Memory B cell (primary cell): ENCODE results near the gene DNAH6.
"Not testable (repeated sequence)": the region's sequence is repeated elsewhere in the genome, so short reads cannot be mapped to it uniquely, and the experiment has no call there.

Experiments
- ATAC-seq: fragments of 150-1000 bp; cut with Tn5 transposase; 2 replicates; pipeline ENCODE4 v1.10.0; 2021; ENCODE audit warnings: low read depth, mild to moderate bottlenecking, moderate library complexity
- DNase-seq, 2 donors: peaks; one replicate each; pipeline ENCODE4 v3.0.0; 2022; ENCODE audit warnings: low spot score in 2 of 2
- H3K27ac Mint-ChIP-seq: one replicate; pipeline ENCODE4 v1.8.0; 2022; ENCODE audit warnings: mild to moderate bottlenecking, moderate library complexity, mixed read lengths
- H3K27me3 Mint-ChIP-seq: one replicate; pipeline ENCODE4 v1.8.0; 2022; ENCODE audit warnings: mixed read lengths
- H3K36me3 Mint-ChIP-seq: one replicate; pipeline ENCODE4 v1.8.0; 2022; ENCODE audit warnings: mild to moderate bottlenecking, mixed read lengths
- H3K4me1 Mint-ChIP-seq: one replicate; pipeline ENCODE4 v1.8.0; 2022; ENCODE audit warnings: mixed read lengths
- H3K4me3 Mint-ChIP-seq: one replicate; pipeline ENCODE4 v1.8.0; 2022; ENCODE audit warnings: mild to moderate bottlenecking, moderate library complexity, mixed read lengths
- H3K9me3 Mint-ChIP-seq: one replicate; pipeline ENCODE4 v1.8.0; 2022; ENCODE audit warnings: mixed read lengths

Gene DNAH6

DNA sequence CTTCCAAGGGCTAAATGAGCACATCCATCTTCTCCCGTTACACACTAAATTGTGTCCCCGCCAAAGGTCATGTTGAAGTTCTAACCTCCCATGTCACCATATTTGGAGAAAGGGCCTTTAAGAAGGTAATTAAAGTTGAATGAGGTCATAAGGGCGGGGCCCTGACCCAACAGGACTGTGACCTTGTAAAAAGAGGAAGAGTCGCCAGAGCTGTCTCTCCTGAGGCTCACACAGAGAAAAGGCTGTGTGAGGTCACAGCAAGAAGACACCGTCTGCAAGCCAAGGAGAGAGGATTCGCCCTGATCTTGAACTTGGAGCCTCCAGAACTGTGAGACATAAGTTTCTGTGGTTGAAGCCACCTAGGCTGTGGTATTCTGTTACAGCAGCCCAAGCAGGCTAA, 340.5 kb downstream of the DNAH6 start:
- DNase-seq: no peak
- H3K36me3 Mint-ChIP-seq: peaks cover 13% of the 10 kb centered on the region
- H3K4me1 Mint-ChIP-seq: peaks cover 15% of the 10 kb centered on the region
- H3K27ac Mint-ChIP-seq: peak overlapping the region; percentile 64
- peaks cover 5% of the 10 kb centered on the region for H3K9me3 Mint-ChIP-seq
- no peak overlapping the region for H3K4me3 Mint-ChIP-seq
- H3K27me3 Mint-ChIP-seq: peaks cover 3% of the 10 kb centered on the region
- peak; percentile 99 for ATAC-seq

DNA sequence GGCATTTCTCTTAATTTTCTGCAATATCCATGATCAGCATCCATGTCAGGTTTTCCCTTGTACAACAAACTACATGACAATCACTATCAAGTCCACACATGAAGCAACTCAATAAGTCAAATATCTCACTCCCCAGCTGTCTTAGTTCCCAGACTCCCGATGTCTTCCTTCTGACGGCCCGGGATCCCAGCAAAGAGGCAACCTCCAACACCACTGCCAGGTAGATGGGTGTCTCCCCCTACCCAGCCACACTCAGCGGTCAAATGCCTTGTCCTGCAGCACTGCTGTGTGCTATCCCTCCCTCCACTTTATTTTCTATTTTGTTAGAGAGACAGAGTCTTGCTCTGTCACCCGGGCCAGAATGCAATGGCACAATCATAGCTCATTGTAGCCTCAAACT, 341.3 kb downstream of the DNAH6 start:
- Mint-ChIP-seq H3K27ac (no peak overlapping the region), H3K9me3 (peaks cover 5% of the 10 kb centered on the region), H3K4me1 (peaks cover 15% of the 10 kb centered on the region), H3K36me3 (peaks cover 8% of the 10 kb centered on the region), H3K27me3 (peaks cover 1% of the 10 kb centered on the region), H3K4me3 (no peak overlapping the region)
- ATAC-seq (no peak), DNase-seq (no peak)

DNA sequence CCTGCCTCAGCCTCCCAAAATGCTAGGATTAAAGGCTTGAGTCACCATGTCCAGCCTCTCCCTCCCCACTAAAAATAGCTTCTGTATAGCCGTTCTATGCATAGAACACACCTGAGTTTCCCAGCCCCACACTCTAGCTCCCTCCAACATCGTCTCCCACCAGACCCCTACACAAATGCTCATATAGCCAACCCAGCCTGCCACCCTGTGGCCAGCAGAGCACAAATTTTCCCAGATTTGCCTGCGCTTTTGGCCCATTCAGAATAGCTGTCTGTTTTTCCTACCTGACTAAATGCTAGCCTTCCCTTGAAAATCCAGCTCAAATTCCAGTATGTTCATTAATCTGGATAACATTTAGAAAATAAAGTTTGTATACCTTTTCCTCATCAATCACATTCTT, 341.8 kb downstream of the DNAH6 start:
- Mint-ChIP-seq H3K9me3 (peaks cover 3% of the 10 kb centered on the region), H3K4me3 (no peak overlapping the region), H3K27ac (no peak overlapping the region), H3K4me1 (peaks cover 15% of the 10 kb centered on the region), H3K36me3 (peaks cover 5% of the 10 kb centered on the region), H3K27me3 (peaks cover 1% of the 10 kb centered on the region)
- ATAC-seq: no peak
- DNase-seq: no peak

DNA sequence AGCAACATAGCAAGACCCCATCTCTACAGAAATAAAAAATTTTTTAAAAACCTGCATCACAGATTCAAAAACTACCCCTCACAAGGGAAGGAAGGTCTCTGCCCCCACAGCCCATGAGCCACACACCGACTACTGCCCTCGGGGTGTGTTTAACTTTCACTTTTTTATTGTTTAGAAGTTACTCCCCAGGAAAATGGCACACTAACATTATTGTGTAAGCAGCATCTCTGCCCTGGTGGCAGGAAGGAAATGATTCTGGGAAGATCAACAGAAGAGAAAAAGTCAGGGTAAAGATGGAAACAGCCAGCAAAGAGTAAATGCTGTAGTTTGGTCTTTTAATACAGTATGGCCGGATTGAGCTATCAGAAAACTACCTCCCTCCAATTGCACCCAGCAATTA, 342.6 kb downstream of the DNAH6 start:
- Mint-ChIP-seq H3K9me3 (peaks cover 2% of the 10 kb centered on the region), H3K4me3 (no peak overlapping the region), H3K27me3 (peaks cover 1% of the 10 kb centered on the region), H3K27ac (no peak overlapping the region), H3K4me1 (peaks cover 12% of the 10 kb centered on the region), H3K36me3 (peaks cover 2% of the 10 kb centered on the region)
- no peak for DNase-seq
- no peak for ATAC-seq

DNA sequence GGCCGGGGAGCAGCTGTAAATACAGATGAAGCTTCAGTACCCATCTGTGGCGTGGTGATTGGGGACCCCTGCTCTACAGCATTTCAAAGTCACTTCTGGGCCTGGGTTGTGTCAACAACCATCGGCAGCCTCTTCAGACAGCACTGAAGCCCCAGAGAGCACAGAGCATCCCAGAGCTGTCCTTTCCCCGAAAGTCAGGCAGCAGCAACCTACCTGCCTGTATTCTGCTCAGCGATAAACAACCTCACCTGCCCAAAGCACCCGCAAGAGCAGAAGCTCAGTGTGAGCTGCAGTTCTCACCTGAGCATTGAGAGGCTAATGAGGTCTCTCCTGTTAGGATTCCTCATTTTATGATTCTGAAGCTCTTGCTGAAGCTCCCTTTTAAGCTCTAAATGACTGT, 345.2 kb downstream of the DNAH6 start:
- DNase-seq (no peak), ATAC-seq (no peak)
- peaks cover 12% of the 10 kb centered on the region for H3K4me1 Mint-ChIP-seq
- H3K4me3 Mint-ChIP-seq: no peak overlapping the region
- no peak overlapping the region for H3K27ac Mint-ChIP-seq
- H3K27me3 Mint-ChIP-seq: peaks cover 1% of the 10 kb centered on the region
- peaks cover 2% of the 10 kb centered on the region for H3K9me3 Mint-ChIP-seq
- peaks cover 2% of the 10 kb centered on the region for H3K36me3 Mint-ChIP-seq

DNA sequence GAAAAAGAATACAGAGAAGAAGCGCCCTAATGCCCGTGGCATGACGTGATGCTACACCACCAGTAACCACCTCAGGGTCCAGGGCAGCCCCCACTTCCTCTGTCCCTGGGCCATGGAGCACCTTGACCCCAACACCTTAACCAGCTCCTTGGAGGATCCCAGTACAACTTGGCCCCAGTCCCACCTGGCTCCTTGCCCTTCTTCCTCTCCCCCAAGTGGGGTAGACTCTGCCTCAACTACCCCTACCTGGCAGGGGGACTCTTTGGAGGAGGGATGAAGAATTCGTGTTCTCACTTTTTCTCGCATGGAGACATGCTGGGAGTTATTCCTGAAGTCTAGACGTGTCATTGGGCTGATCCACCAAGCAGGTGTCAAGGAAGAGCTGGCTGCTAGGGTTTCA, 345.7 kb downstream of the DNAH6 start:
- Mint-ChIP-seq H3K27ac (no peak overlapping the region), H3K27me3 (peaks cover 1% of the 10 kb centered on the region), H3K36me3 (no peaks in the 10 kb centered on the region), H3K4me1 (peaks cover 7% of the 10 kb centered on the region), H3K4me3 (no peak overlapping the region), H3K9me3 (no peaks in the 10 kb centered on the region)
- no peak for DNase-seq
- ATAC-seq: no peak

DNA sequence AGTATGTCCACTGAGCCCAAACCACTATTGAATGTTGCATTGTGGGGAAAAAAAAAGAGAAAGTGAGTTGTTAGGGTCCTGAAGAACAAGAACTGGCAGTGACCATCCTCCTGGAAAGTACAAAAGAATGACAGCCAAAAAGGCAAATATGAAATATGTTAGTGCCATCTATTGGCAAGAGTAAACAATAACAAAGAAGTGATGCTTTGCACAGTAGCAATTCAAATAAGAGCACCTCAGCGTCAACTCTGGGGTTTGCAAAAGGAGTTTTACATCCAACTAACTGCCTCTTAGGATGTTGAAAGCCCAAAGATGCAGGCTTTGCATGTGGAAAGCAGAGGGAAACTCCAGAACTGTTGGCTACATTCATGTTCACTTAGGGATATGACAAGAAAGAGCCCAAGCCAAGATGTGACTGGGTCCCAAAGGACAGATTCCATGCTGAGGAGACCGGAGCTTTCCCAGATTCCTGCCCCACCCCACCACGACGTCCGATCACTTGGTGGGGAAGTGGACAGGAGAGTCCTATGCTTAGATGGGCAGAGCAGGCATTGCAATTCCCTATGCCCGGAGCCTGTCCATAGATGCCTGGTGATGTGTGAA, 349.0 kb downstream of the DNAH6 start:
- H3K36me3 Mint-ChIP-seq: no peaks in the 10 kb centered on the region
- H3K4me1 Mint-ChIP-seq: peaks cover 3% of the 10 kb centered on the region
- ATAC-seq (peak; percentile 34), DNase-seq (no peak)
- peaks cover 1% of the 10 kb centered on the region for H3K27me3 Mint-ChIP-seq
- no peaks in the 10 kb centered on the region for H3K9me3 Mint-ChIP-seq
- no peak overlapping the region for H3K27ac Mint-ChIP-seq
- no peak overlapping the region for H3K4me3 Mint-ChIP-seq

DNA sequence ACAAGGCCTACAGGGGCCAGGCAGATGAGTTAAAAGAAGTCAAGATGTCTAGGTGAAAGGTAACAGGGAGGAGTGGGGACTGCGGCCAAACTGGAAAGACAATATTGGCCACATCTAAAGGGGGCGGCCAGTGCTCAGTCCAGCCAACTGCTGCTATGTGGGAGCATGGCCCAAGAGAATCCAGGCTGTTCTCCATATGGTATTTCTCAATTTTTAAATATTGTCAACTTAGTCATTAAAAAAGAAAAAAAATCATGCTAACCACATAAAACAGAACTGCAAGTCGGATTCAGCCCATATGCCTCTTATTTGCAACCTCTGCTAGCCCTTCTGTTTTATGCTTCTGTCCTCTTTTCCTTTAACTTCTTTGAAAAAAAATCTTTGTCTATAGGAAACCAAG, 349.8 kb downstream of the DNAH6 start:
- Mint-ChIP-seq H3K4me3 (no peak overlapping the region), H3K4me1 (peaks cover 7% of the 10 kb centered on the region), H3K27ac (no peak overlapping the region), H3K27me3 (no peaks in the 10 kb centered on the region), H3K9me3 (no peaks in the 10 kb centered on the region), H3K36me3 (no peaks in the 10 kb centered on the region)
- no peak for DNase-seq
- ATAC-seq: no peak

DNA sequence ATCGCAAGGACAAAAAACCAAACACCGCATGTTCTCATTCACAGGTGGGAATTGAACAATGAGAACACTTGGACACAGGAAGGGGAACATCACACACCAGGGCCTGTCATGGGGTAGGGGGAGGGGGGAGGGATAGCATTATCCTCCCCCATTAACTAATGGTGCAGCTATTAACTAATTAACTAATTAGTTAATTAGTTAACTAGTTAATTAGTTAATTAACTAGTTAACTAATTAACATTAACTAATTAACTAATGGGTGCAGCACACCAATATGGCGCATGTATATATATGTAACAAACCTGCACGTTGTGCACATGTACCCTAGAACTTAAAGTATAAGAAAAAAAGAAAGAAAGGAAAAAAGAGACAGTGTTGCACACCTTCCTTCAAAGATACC, 352.0 kb downstream of the DNAH6 start:
- ATAC-seq, H3K27ac Mint-ChIP-seq, H3K27me3 Mint-ChIP-seq, H3K36me3 Mint-ChIP-seq, H3K9me3 Mint-ChIP-seq, H3K4me3 Mint-ChIP-seq, DNase-seq, H3K4me1 Mint-ChIP-seq: not testable (repeated sequence)
